Uterus (tissue), 4 donors: ENCODE data around the gene MINDY4B. TPM values are rescaled to one million over a fixed set of nuclear protein-coding genes. Genes with fewer than 3 reads are reported as not detected.

ENCODE experiments used
- DNase-seq, 2 donors: peaks; one replicate each; pipeline ENCODE4 v3.0.0-alpha.2; 2019 to 2020
- H3K27ac ChIP-seq, 2 donors: fragments of 200-600 bp; sonication (generic); 1 replicate in 1 of 2; 2 replicates in 1 of 2; pipeline ENCODE4 v1.5.1; 2016 to 2018
- H3K27me3 ChIP-seq, 2 donors: fragments of 200-600 bp; sonication (generic); one replicate each; pipeline ENCODE4 v1.5.1; 2018 to 2019; ENCODE audit warnings: control low read depth in 1 of 2
- H3K36me3 ChIP-seq, 2 donors: fragments of 200-600 bp; sonication (generic); one replicate each; pipeline ENCODE4 v1.5.1; 2019; ENCODE audit warnings: control low read depth in 1 of 2
- H3K4me1 ChIP-seq, 2 donors: fragments of 200-600 bp; sonication (generic); one replicate each; pipeline ENCODE4 v1.5.1; 2018 to 2019; ENCODE audit warnings: control low read depth in 1 of 2
- H3K4me3 ChIP-seq, 2 donors: fragments of 200-600 bp; sonication (generic); 1 replicate in 1 of 2; 2 replicates in 1 of 2; pipeline ENCODE4 v1.5.1; 2018 to 2019; ENCODE audit warnings: mild to moderate bottlenecking in 1 of 2
- H3K9me3 ChIP-seq, 2 donors: fragments of 200-600 bp; sonication (generic); one replicate each; pipeline ENCODE4 v1.5.1; 2019; ENCODE audit warnings: control low read depth in 1 of 2
- CTCF ChIP-seq, 4 experiments: fragments of 200-600 bp in 2 of 4; fragments of 450-650 bp in 2 of 4; sonication (generic) in 2 of 4; IDR thresholded peaks; one replicate each; pipeline ENCODE4 v1.5.1; 2016 to 2019; ENCODE audit warnings: antibody characterized with exemption in 4 of 4, mild to moderate bottlenecking in 2 of 4, moderate library complexity in 1 of 4
- POLR2A ChIP-seq, 2 donors: fragments of 450-650 bp; IDR thresholded peaks; one replicate each; pipeline ENCODE4 v1.6.1; 2016; ENCODE audit warnings: antibody characterized with exemption in 2 of 2, mild to moderate bottlenecking in 1 of 2, moderate library complexity in 1 of 2
- intact Hi-C: fragments of 100-400 bp; cut with DNase I; formaldehyde crosslinking; loops from one replicate; pipeline ENCODE4 v1.15.1; 2023; ENCODE audit warnings: low total_unique reads
- total RNA-seq, 4 donors: library from RNA; depleted of rRNA in 3 of 4; stranded (reverse); fragments of >200 nt in 3 of 4; gene quantifications; one replicate each; pipeline versions ENCODE4 v1.1.0 to v1.2.4, GENCODE V29; 2014 to 2023
- donor health status: DM: yes; HTN: yes; CAD: no.

Gene MINDY4B
- not detected for total RNA-seq

- intact Hi-C loops: no loop called here
- Histone ChIP-seq H3K27ac (peak within 1 kb of the TSS in 1 of 2 donors; percentile 4), H3K27me3 (no peaks in the 10 kb centered on the region), H3K36me3 (no peaks in the 10 kb centered on the region), H3K4me3 (no peak within 1 kb of the TSS), H3K9me3 (no peaks in the 10 kb centered on the region), H3K4me1 (no peaks in the 10 kb centered on the region)
- no peak for DNase-seq
- TF ChIP-seq POLR2A (IDR thresholded peaks at IDR 0.05) (no peak), CTCF (IDR thresholded peaks at IDR 0.05) (no peak)
Measured at GRCh38 chr3:150905339-150905738, at the start of gene MINDY4B. Gene MINDY4B, minus strand, starts transcription at chr3:150905439. Its CDS starts 0 bp downstream, at chr3:150905439.

- H3K4me3 ChIP-seq: no peak overlapping the region
- H3K9me3 ChIP-seq: no peaks in the 10 kb centered on the region
- H3K27me3 ChIP-seq: no peaks in the 10 kb centered on the region
- H3K36me3 ChIP-seq: no peaks in the 10 kb centered on the region
- H3K27ac ChIP-seq: no peak overlapping the region
- DNase-seq: no peak
- TF ChIP-seq CTCF (IDR thresholded peaks at IDR 0.05) (no peak), POLR2A (IDR thresholded peaks at IDR 0.05) (no peak)
- H3K4me1 ChIP-seq: no peaks in the 10 kb centered on the region
- intact Hi-C loops: no loop called here
Measured at GRCh38 chr3:150951923-150952322, 46.7 kb upstream of the MINDY4B start.

GRCh38 chr3:150945226-150946032 lies 40.2 kb upstream of the MINDY4B start:
- intact Hi-C loops: no loop called here
- Histone ChIP-seq H3K36me3 (no peaks in the 10 kb centered on the region), H3K4me1 (no peaks in the 10 kb centered on the region), H3K27ac (no peak overlapping the region), H3K9me3 (no peaks in the 10 kb centered on the region), H3K4me3 (no peak overlapping the region), H3K27me3 (no peaks in the 10 kb centered on the region)
- no peak for DNase-seq
- TF ChIP-seq POLR2A (IDR thresholded peaks at IDR 0.05): no peak
- no peak for TF ChIP-seq CTCF (IDR thresholded peaks at IDR 0.05)

GRCh38 chr3:150942221-150942620 lies 37.0 kb upstream of the MINDY4B start:
- no peaks in the 10 kb centered on the region for H3K27me3 ChIP-seq
- H3K27ac ChIP-seq: no peak overlapping the region
- intact Hi-C loops: no loop called here
- no peak overlapping the region for H3K4me3 ChIP-seq
- no peak for DNase-seq
- no peaks in the 10 kb centered on the region for H3K4me1 ChIP-seq
- no peak for TF ChIP-seq CTCF (IDR thresholded peaks at IDR 0.05)
- no peak for TF ChIP-seq POLR2A (IDR thresholded peaks at IDR 0.05)
- no peaks in the 10 kb centered on the region for H3K36me3 ChIP-seq
- H3K9me3 ChIP-seq: no peaks in the 10 kb centered on the region

- Histone ChIP-seq H3K27ac (no peak overlapping the region), H3K4me3 (no peak overlapping the region), H3K36me3 (no peaks in the 10 kb centered on the region), H3K27me3 (no peaks in the 10 kb centered on the region), H3K9me3 (no peaks in the 10 kb centered on the region), H3K4me1 (no peaks in the 10 kb centered on the region)
- intact Hi-C loops: no loop called here
- no peak for DNase-seq
- TF ChIP-seq CTCF (IDR thresholded peaks at IDR 0.05) (no peak), POLR2A (IDR thresholded peaks at IDR 0.05) (no peak)
Measured at GRCh38 chr3:150936693-150937092, 31.5 kb upstream of the MINDY4B start.
